Left lung (tissue), 10 donors: ENCODE data around the gene KCNAB3. TPM values are rescaled to one million over a fixed set of nuclear protein-coding genes. Genes with fewer than 3 reads are reported as not detected.

ENCODE experiments used
- ATAC-seq: fragments of 200-7000 bp; cut with Tn5 transposase; one replicate; pipeline ENCODE4 v1.9.1; 2020; ENCODE audit warnings: moderate library complexity
- DNase-seq, 4 donors: peaks; one replicate each; pipeline ENCODE4 v3.0.0-alpha.2; 2013 to 2020
- H3K27ac ChIP-seq, 2 donors: fragments of 200-600 bp; sonication (generic) in 1 of 2; one replicate each; pipeline versions ENCODE4 v1.5.0 to v1.8.0; 2020 to 2021
- H3K27me3 ChIP-seq, 2 donors: fragments of 200-600 bp; sonication (generic) in 1 of 2; one replicate each; pipeline versions ENCODE4 v1.5.0 to v1.8.0; 2020 to 2021
- H3K36me3 ChIP-seq, 2 donors: fragments of 200-600 bp; sonication (generic) in 1 of 2; one replicate each; pipeline versions ENCODE4 v1.5.0 to v1.8.0; 2020 to 2021
- H3K4me1 ChIP-seq, 2 donors: fragments of 200-600 bp; one replicate each; pipeline ENCODE4 v1.8.0; 2021
- H3K4me3 ChIP-seq, 2 donors: fragments of 200-600 bp; sonication (generic) in 1 of 2; one replicate each; pipeline versions ENCODE4 v1.5.0 to v1.8.0; 2020 to 2021; ENCODE audit warnings: mild to moderate bottlenecking in 1 of 2
- H3K9me3 ChIP-seq, 2 donors: fragments of 200-600 bp; sonication (generic) in 1 of 2; one replicate each; pipeline versions ENCODE4 v1.5.0 to v1.8.0; 2020 to 2021
- intact Hi-C, 2 donors: fragments of 100-400 bp; cut with DNase I; formaldehyde crosslinking; loops; one replicate each; pipeline versions ENCODE4 v1.11.2 to v1.14.2; 2022
- polyA plus RNA-seq, 6 donors: library from polyadenylated mRNA; unstranded; fragments of 120-200 nt; gene quantifications; one replicate each; pipeline ENCODE4 v1.2.1, GENCODE V29; 2013; ENCODE audit not compliant: insufficient read length in 6 of 6
- total RNA-seq, 2 donors: library from RNA; stranded (reverse); fragmentation: NEBNext Ultra II Directional; extraction: Animal tissue kit (Norgen Biotek cat#: 25700); gene quantifications; one replicate each; pipeline ENCODE4 v1.2.1, GENCODE V29; 2021
- TF ChIP-seq, protein P1 (sequence below), 2 donors: fragments of 200-600 bp; sonication (generic) in 1 of 2; IDR thresholded peaks; one replicate each; pipeline versions ENCODE4 v1.5.0 to v1.8.0; 2021; ENCODE audit warnings: antibody characterized with exemption in 2 of 2
- donor health status: DM: no; HTN: yes; CAD: no.
- donor health status: DM: no; HTN: no; CAD: no.

The KCNAB3 gene
- total and polyA plus RNA-seq, 8 donors, result 2.5 to 12.7 (median 11.1) TPM

GRCh38 chr17:7950578-7950977 lies 20.9 kb upstream of the KCNAB3 start:
- intact Hi-C loops, result no loop called here
- Histone ChIP-seq H3K27ac (no peak overlapping the region), H3K9me3 (no peaks in the 10 kb centered on the region), H3K27me3 (no peaks in the 10 kb centered on the region), H3K4me1 (peaks cover 0 to under 1% of the 10 kb centered on the region in 2 donors), H3K36me3 (peaks cover 0 to 47% of the 10 kb centered on the region in 2 donors), H3K4me3 (no peak overlapping the region)
- no peak for ATAC-seq
- no peak for DNase-seq
- TF ChIP-seq, protein P1, sequence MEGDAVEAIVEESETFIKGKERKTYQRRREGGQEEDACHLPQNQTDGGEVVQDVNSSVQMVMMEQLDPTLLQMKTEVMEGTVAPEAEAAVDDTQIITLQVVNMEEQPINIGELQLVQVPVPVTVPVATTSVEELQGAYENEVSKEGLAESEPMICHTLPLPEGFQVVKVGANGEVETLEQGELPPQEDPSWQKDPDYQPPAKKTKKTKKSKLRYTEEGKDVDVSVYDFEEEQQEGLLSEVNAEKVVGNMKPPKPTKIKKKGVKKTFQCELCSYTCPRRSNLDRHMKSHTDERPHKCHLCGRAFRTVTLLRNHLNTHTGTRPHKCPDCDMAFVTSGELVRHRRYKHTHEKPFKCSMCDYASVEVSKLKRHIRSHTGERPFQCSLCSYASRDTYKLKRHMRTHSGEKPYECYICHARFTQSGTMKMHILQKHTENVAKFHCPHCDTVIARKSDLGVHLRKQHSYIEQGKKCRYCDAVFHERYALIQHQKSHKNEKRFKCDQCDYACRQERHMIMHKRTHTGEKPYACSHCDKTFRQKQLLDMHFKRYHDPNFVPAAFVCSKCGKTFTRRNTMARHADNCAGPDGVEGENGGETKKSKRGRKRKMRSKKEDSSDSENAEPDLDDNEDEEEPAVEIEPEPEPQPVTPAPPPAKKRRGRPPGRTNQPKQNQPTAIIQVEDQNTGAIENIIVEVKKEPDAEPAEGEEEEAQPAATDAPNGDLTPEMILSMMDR (IDR thresholded peaks at IDR 0.05), result no peak

DNA sequence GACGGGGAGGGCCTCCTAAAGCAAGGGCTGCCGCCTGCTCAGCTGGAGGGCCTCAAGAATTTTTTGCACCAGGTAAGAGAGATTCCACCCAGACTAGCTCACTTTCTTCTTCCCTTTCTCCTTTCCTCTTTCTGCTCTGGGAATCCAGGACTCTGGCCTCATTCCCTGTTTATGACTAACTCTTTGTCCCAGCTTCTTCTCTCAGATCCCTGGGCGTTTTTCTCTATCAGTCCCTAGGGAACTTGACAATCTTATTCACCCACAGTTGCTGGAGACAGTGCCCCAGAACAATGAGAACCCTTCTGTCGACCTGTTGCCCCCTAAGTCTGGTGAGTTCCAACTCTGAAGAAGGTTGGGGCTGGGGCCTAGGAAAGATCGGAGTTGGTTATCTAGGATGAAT lies 18.0 kb upstream of the KCNAB3 start:
- peaks cover 0 to 75% of the 10 kb centered on the region in 2 donors for H3K36me3 ChIP-seq
- TF ChIP-seq, protein P1 (IDR thresholded peaks at IDR 0.05), result no peak
- ATAC-seq, result no peak

GRCh38 chr17:7946441-7946840 lies 16.8 kb upstream of the KCNAB3 start:
- ATAC-seq (no peak), DNase-seq (no peak)
- peaks cover 0 to 86% of the 10 kb centered on the region in 2 donors for H3K36me3 ChIP-seq
- TF ChIP-seq, protein P1 (IDR thresholded peaks at IDR 0.05), result no peak
- no peak overlapping the region for H3K27ac ChIP-seq
- H3K27me3 ChIP-seq, result no peaks in the 10 kb centered on the region
- intact Hi-C loops, result no loop called here
- no peaks in the 10 kb centered on the region for H3K9me3 ChIP-seq
- H3K4me1 ChIP-seq, result no peaks in the 10 kb centered on the region
- H3K4me3 ChIP-seq, result no peak overlapping the region

More for the DNA sequence above, 18.0 kb upstream of the KCNAB3 start:
- Histone ChIP-seq H3K9me3 (no peaks in the 10 kb centered on the region), H3K4me1 (no peaks in the 10 kb centered on the region), H3K4me3 (no peak overlapping the region), H3K27ac (no peak overlapping the region), H3K27me3 (no peaks in the 10 kb centered on the region)
- DNase-seq, result no peak
- intact Hi-C loops, result no loop called here

DNA sequence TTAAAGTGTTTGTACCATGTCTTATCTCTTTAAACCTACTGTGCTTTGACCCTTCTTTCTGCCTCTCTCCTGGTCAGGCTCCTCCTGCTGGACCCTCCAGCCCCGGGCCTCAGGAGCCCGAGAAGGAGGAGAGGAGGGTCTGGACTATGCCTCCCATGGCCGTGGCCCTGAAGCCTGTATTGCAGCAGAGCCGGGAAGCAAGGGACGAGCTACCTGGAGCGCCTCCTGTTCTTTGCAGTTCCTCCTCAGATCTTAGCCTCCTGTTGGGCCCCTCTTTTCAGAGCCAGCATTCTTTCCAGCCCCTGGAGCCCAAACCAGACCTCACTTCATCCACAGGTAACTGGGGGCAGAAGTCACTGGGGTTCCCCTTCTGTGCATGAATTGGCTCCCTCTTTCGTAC lies 16.0 kb upstream of the KCNAB3 start:
- DNase-seq (no peak), ATAC-seq (no peak)
- Histone ChIP-seq H3K27ac (no peak overlapping the region), H3K36me3 (peaks cover 0 to 93% of the 10 kb centered on the region in 2 donors), H3K4me3 (no peak overlapping the region), H3K4me1 (no peaks in the 10 kb centered on the region), H3K27me3 (no peaks in the 10 kb centered on the region), H3K9me3 (no peaks in the 10 kb centered on the region)
- TF ChIP-seq, protein P1 (IDR thresholded peaks at IDR 0.05), result no peak
- intact Hi-C loops, result no loop called here

DNA sequence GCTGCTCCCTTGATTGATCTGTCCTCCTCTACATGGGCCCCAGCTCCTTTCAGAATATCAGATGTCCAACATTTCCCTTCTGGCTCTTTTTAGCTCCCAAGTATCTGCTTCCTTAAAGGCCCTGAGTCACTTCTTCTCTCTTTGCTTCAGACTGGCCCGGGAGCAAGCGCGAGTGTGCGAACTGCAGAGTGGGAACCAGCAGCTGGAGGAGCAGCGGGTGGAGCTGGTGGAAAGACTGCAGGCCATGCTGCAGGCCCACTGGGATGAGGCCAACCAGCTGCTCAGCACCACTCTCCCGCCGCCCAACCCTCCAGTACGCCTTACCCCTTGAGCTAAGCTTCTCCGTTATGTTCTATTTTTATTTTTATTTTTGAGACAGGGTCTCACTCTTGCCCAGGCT lies 14.7 kb upstream of the KCNAB3 start:
- TF ChIP-seq, protein P1 (IDR thresholded peaks at IDR 0.05), result no peak
- no peaks in the 10 kb centered on the region for H3K9me3 ChIP-seq
- ATAC-seq (no peak), DNase-seq (no peak)
- peaks cover 0 to 96% of the 10 kb centered on the region in 2 donors for H3K36me3 ChIP-seq
- intact Hi-C loops, result no loop called here
- no peak overlapping the region for H3K27ac ChIP-seq
- no peaks in the 10 kb centered on the region for H3K27me3 ChIP-seq
- H3K4me3 ChIP-seq, result no peak overlapping the region
- H3K4me1 ChIP-seq, result no peaks in the 10 kb centered on the region
